OCI-LY7 (cell line): ENCODE measurements around the gene BMX. TPM values are rescaled to one million over a fixed set of nuclear protein-coding genes. Genes with fewer than 3 reads are reported as not detected.

Experiments used
- BruUV-seq: library from RNA; stranded (reverse); fragments of 400-500 nt; replicated peaks from 2 replicates; lab custom pipeline; 2021; lab: Mats Ljungman, UMichigan
- CTCF ChIA-PET: fragments of 300-600 bp; sonication (Branson Sonifier 250); formaldehyde crosslinking; loops from one replicate; lab custom pipeline; 2022; ENCODE audit warnings: antibody characterized with exemption; ENCODE audit not compliant: unreplicated experiment; lab: Charles Lee
- POLR2A ChIA-PET: fragments of 300-600 bp; sonication (Branson Sonifier 250); formaldehyde crosslinking; loops from one replicate; lab custom pipeline; 2022; ENCODE audit warnings: antibody characterized with exemption; lab: Charles Lee
- DNase-seq: peaks from one replicate; pipeline ENCODE4 v3.0.0-alpha.2; 2015; ENCODE audit warnings: low spot score
- H2AFZ ChIP-seq: fragments of 200-600 bp; sonication (generic), shearing (Covaris generic); 2 replicates; pipeline ENCODE4 v1.6.1; 2014; ENCODE audit warnings: mild to moderate bottlenecking, antibody characterized with exemption, low read length, moderate library complexity
- H3K27ac ChIP-seq: fragments of 200-600 bp; sonication (generic); 2 replicates; pipeline ENCODE4 v1.5.1; 2014; ENCODE audit warnings: mixed run types, low read depth, mild to moderate bottlenecking, moderate library complexity, low read length, inconsistent platforms; ENCODE audit not compliant: poor library complexity, severe bottlenecking
- H3K36me3 ChIP-seq: fragments of 200-600 bp; sonication (generic); 2 replicates; pipeline ENCODE4 v1.6.1; 2014; ENCODE audit warnings: mild to moderate bottlenecking, antibody characterized with exemption, low read length, moderate library complexity, mixed read lengths; ENCODE audit not compliant: insufficient read depth
- H3K4me1 ChIP-seq: fragments of 200-600 bp; sonication (generic); 2 replicates; pipeline ENCODE4 v1.5.1; 2014; ENCODE audit warnings: mild to moderate bottlenecking, low read length; ENCODE audit not compliant: insufficient read depth, poor library complexity, severe bottlenecking
- H3K4me2 ChIP-seq: fragments of 200-600 bp; sonication (generic); 2 replicates; pipeline ENCODE4 v1.6.1; 2014; ENCODE audit warnings: mild to moderate bottlenecking, low read length
- H3K4me3 ChIP-seq: fragments of 200-600 bp; sonication (generic); 2 replicates; pipeline ENCODE4 v1.5.1; 2014; ENCODE audit warnings: mild to moderate bottlenecking, low read depth, low read length; ENCODE audit not compliant: poor library complexity, severe bottlenecking
- H3K79me2 ChIP-seq: fragments of 200-600 bp; sonication (generic); 2 replicates; pipeline ENCODE4 v1.6.1; 2016; ENCODE audit warnings: low read depth, mild to moderate bottlenecking, low read length, moderate library complexity, mixed read lengths; ENCODE audit not compliant: insufficient read depth
- H3K9me2 ChIP-seq: fragments of 200-600 bp; sonication (generic); 2 replicates; pipeline ENCODE4 v1.6.1; 2016; ENCODE audit warnings: mild to moderate bottlenecking, low read length, mixed read lengths; ENCODE audit not compliant: insufficient read depth
- H3K9me3 ChIP-seq: fragments of 200-600 bp; sonication (generic); 2 replicates; pipeline ENCODE4 v1.6.1; 2014; ENCODE audit warnings: mild to moderate bottlenecking, mixed run types, low read length, mixed read lengths
- H4K20me1 ChIP-seq: fragments of 200-600 bp; sonication (generic); 2 replicates; pipeline ENCODE4 v1.6.1; 2014; ENCODE audit warnings: mild to moderate bottlenecking, antibody characterized with exemption, low read length, moderate library complexity, mixed read lengths; ENCODE audit not compliant: insufficient read depth
- CTCF ChIP-seq: fragments of 200-600 bp; sonication (generic); conservative IDR thresholded peaks from 2 replicates; pipeline ENCODE4 v1.5.1; 2014; ENCODE audit warnings: mild to moderate bottlenecking, antibody characterized with exemption, low read length, moderate library complexity, mixed read lengths
- EZH2phosphoT487 ChIP-seq: fragments of 200-600 bp; sonication (generic); IDR thresholded peaks from 2 replicates; pipeline ENCODE4 v1.6.1; 2018; ENCODE audit warnings: low read depth, borderline replicate concordance, mild to moderate bottlenecking, mixed run types, antibody characterized with exemption, low read length, moderate library complexity, mixed read lengths
- intact Hi-C: fragments of 100-400 bp; cut with micrococcal nuclease; formaldehyde crosslinking; loops from one replicate; pipeline ENCODE4 v1.10.0; 2022; ENCODE audit not compliant: unreplicated experiment
- total RNA-seq, 2 experiments: library from RNA; depleted of rRNA in 1 of 2; stranded (reverse); fragments of >200 nt in 1 of 2; shearing (Covaris generic) in 1 of 2; gene quantifications; 2 replicates each; pipeline ENCODE4 v1.2.3, GENCODE V29; 2014 to 2022

Gene BMX
- total RNA-seq, 2 experiments from 2014 or later, result not detected

- Histone ChIP-seq H3K79me2 (no peaks in the 10 kb centered on the region), H2AFZ (no peak overlapping the region), H3K36me3 (no peaks in the 10 kb centered on the region), H3K9me3 (no peaks in the 10 kb centered on the region), H3K27ac (no peak overlapping the region), H3K4me2 (no peak overlapping the region), H3K4me1 (no peaks in the 10 kb centered on the region), H3K9me2 (no peaks in the 10 kb centered on the region), H3K4me3 (no peak overlapping the region), H4K20me1 (no peaks in the 10 kb centered on the region)
- intact Hi-C loops, result no loop called here
- CTCF ChIA-PET, result no interaction called here
- POLR2A ChIA-PET, result no interaction called here
- no peak for DNase-seq
- TF ChIP-seq EZH2phosphoT487 (no peak), CTCF (no peak)
- no TSS peak for BruUV-seq
Observed at GRCh38 chrX:15530318-15530717, 29.7 kb downstream of the BMX start.

GRCh38 chrX:15546745-15547144, 46.1 kb downstream of the BMX start:
- Histone ChIP-seq H3K4me2 (no peak overlapping the region), H3K9me3 (no peaks in the 10 kb centered on the region), H3K4me3 (no peak overlapping the region), H3K27ac (no peak overlapping the region), H2AFZ (no peak overlapping the region), H3K4me1 (no peaks in the 10 kb centered on the region), H3K9me2 (no peaks in the 10 kb centered on the region), H3K36me3 (no peaks in the 10 kb centered on the region), H4K20me1 (no peaks in the 10 kb centered on the region), H3K79me2 (no peaks in the 10 kb centered on the region)
- intact Hi-C loops, result no loop called here
- TF ChIP-seq CTCF (no peak), EZH2phosphoT487 (no peak)
- ChIA-PET POLR2A (no interaction called here), CTCF (no interaction called here)
- no TSS peak for BruUV-seq
- DNase-seq, result no peak

GRCh38 chrX:15547356-15547755, 46.7 kb downstream of the BMX start:
- CTCF ChIA-PET, result no interaction called here
- H3K4me2 ChIP-seq, result no peak overlapping the region
- H3K9me3 ChIP-seq, result no peaks in the 10 kb centered on the region
- TF ChIP-seq CTCF (no peak), EZH2phosphoT487 (no peak)
- no peaks in the 10 kb centered on the region for H3K4me1 ChIP-seq
- BruUV-seq, result no TSS peak
- POLR2A ChIA-PET, result no interaction called here
- no peak overlapping the region for H2AFZ ChIP-seq
- DNase-seq, result no peak
- H3K4me3 ChIP-seq, result no peak overlapping the region
- intact Hi-C loops, result no loop called here
- no peaks in the 10 kb centered on the region for H4K20me1 ChIP-seq
- H3K79me2 ChIP-seq, result no peaks in the 10 kb centered on the region
- H3K9me2 ChIP-seq, result no peaks in the 10 kb centered on the region
- H3K36me3 ChIP-seq, result no peaks in the 10 kb centered on the region
- H3K27ac ChIP-seq, result no peak overlapping the region
